ENCODE measurements around the gene ERCC2. TPM values are rescaled to one million over a fixed set of nuclear protein-coding genes. Genes with fewer than 3 reads are reported as not detected.
"Not testable (repeated sequence)": the region's sequence is repeated elsewhere in the genome, so short reads cannot be mapped to it uniquely, and the experiment has no call there.

Gene ERCC2
- polyA plus RNA-seq, 2 donors: 6.1 to 8.8 TPM

GRCh38 chr19:45344621-45345505, 25.5 kb downstream of the ERCC2 start:
- H3K36me3 ChIP-seq (ENCODE audit: control insufficient read depth in 2 of 2, insufficient read depth in 2 of 2, low read length in 1 of 2): peaks cover 0 to 10% of the 10 kb centered on the region in 2 donors
- H3K27ac ChIP-seq (ENCODE audit: low read depth in 2 of 2, low read length in 1 of 2): peak overlapping the region; percentile 77 to 86
- no peaks in the 10 kb centered on the region for H3K27me3 ChIP-seq (ENCODE audit: control insufficient read depth in 1 of 2, insufficient read depth in 2 of 2, low read length in 2 of 2)
- H3K4me3 ChIP-seq (ENCODE audit: low read depth in 1 of 2, low read length in 2 of 2): peak overlapping the region in 1 of 2 donors; percentile 17
- peaks cover 0 to 8% of the 10 kb centered on the region in 2 donors for H3K4me1 ChIP-seq (ENCODE audit: control insufficient read depth in 2 of 2, insufficient read depth in 2 of 2, low read length in 1 of 2)
- H3K9me3 ChIP-seq (ENCODE audit: control insufficient read depth in 2 of 2, insufficient read depth in 1 of 2, low read depth in 1 of 2, low read length in 1 of 2): no peaks in the 10 kb centered on the region
- 30 to 44% methylated on average over 15 of the region's 15 CpGs for WGBS, 2 donors

- H3K9me3 ChIP-seq (ENCODE audit: control insufficient read depth in 2 of 2, insufficient read depth in 1 of 2, low read depth in 1 of 2, low read length in 1 of 2): no peaks in the 10 kb centered on the region
- no peaks in the 10 kb centered on the region for H3K27me3 ChIP-seq (ENCODE audit: control insufficient read depth in 1 of 2, insufficient read depth in 2 of 2, low read length in 2 of 2)
- H3K4me1 ChIP-seq (ENCODE audit: control insufficient read depth in 2 of 2, insufficient read depth in 2 of 2, low read length in 1 of 2): peaks cover 0 to 8% of the 10 kb centered on the region in 2 donors
- no peak overlapping the region for H3K4me3 ChIP-seq (ENCODE audit: low read depth in 1 of 2, low read length in 2 of 2)
- 78 to 80% methylated on average over 13 of the region's 13 CpGs for WGBS, 2 donors
- H3K27ac ChIP-seq (ENCODE audit: low read depth in 2 of 2, low read length in 1 of 2): no peak overlapping the region
- H3K36me3 ChIP-seq (ENCODE audit: control insufficient read depth in 2 of 2, insufficient read depth in 2 of 2, low read length in 1 of 2): peaks cover 0 to 1% of the 10 kb centered on the region in 2 donors
These were observed 27.5 kb downstream of the ERCC2 start for GRCh38 chr19:45342911-45343310.

DNA sequence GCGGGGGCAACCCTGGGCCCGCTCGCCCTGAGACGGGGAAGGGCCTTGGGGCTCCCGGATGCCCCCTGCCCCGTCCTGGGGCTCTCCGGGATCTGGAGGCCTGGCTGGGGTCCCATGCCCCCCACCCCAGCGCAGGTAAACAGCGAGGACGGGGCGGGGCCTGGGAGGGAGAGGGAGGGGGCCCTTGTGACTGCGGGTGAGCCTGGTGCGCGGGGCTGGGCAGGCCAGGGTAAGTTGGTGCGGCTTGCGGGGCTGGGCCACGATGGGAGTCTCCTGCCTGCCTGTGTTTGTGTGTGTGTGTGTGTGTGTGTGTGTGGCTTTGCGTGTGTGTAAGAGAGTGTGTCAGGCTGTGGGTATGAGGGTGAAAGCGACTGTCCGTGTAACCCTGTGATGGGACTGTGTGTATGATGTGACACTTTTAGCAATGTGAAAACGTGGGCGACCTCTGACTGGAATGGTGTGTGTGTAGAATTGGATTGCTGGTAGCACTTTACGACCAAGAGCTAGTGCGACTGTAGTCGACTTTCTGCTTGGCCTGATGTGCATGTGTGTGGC, 29.4 kb downstream of the ERCC2 start:
- 9% methylated on average over 24 to 25 of the region's 25 CpGs for WGBS, 2 donors
- Histone ChIP-seq H3K36me3 (ENCODE audit: control insufficient read depth in 2 of 2, insufficient read depth in 2 of 2, low read length in 1 of 2) (no peaks in the 10 kb centered on the region), H3K4me3 (ENCODE audit: low read depth in 1 of 2, low read length in 2 of 2) (peak overlapping the region; percentile 54 to 57), H3K4me1 (ENCODE audit: control insufficient read depth in 2 of 2, insufficient read depth in 2 of 2, low read length in 1 of 2) (peaks cover 0 to 8% of the 10 kb centered on the region in 2 donors), H3K27ac (ENCODE audit: low read depth in 2 of 2, low read length in 1 of 2) (peak overlapping the region in 1 of 2 donors; percentile 51), H3K27me3 (ENCODE audit: control insufficient read depth in 1 of 2, insufficient read depth in 2 of 2, low read length in 2 of 2) (no peaks in the 10 kb centered on the region), H3K9me3 (ENCODE audit: control insufficient read depth in 2 of 2, insufficient read depth in 1 of 2, low read depth in 1 of 2, low read length in 1 of 2) (no peaks in the 10 kb centered on the region)

GRCh38 chr19:45340232-45340898, 30.0 kb downstream of the ERCC2 start, which contains the start of gene KLC3:
Gene KLC3 (plus strand): TSS chr19:45340750. CDS start chr19:45345542, 4,792 bp downstream.
- no peaks in the 10 kb centered on the region for H3K36me3 ChIP-seq (ENCODE audit: control insufficient read depth in 2 of 2, insufficient read depth in 2 of 2, low read length in 1 of 2)
- H3K9me3 ChIP-seq (ENCODE audit: control insufficient read depth in 2 of 2, insufficient read depth in 1 of 2, low read depth in 1 of 2, low read length in 1 of 2): no peaks in the 10 kb centered on the region
- peak within 1 kb of the TSS in 1 of 2 donors; percentile 51 for H3K27ac ChIP-seq (ENCODE audit: low read depth in 2 of 2, low read length in 1 of 2)
- peaks cover 0 to 5% of the 10 kb centered on the region in 2 donors for H3K4me1 ChIP-seq (ENCODE audit: control insufficient read depth in 2 of 2, insufficient read depth in 2 of 2, low read length in 1 of 2)
- H3K4me3 ChIP-seq (ENCODE audit: low read depth in 1 of 2, low read length in 2 of 2): peak within 1 kb of the TSS; percentile 54 to 57
- H3K27me3 ChIP-seq (ENCODE audit: control insufficient read depth in 1 of 2, insufficient read depth in 2 of 2, low read length in 2 of 2): no peaks in the 10 kb centered on the region
- 11 to 14% methylated on average over 36 to 50 of the region's 50 CpGs for WGBS, 2 donors

- H3K4me3 ChIP-seq (ENCODE audit: low read depth in 1 of 2, low read length in 2 of 2): no peak overlapping the region
- peaks cover 0 to 2% of the 10 kb centered on the region in 2 donors for H3K4me1 ChIP-seq (ENCODE audit: control insufficient read depth in 2 of 2, insufficient read depth in 2 of 2, low read length in 1 of 2)
- no peaks in the 10 kb centered on the region for H3K36me3 ChIP-seq (ENCODE audit: control insufficient read depth in 2 of 2, insufficient read depth in 2 of 2, low read length in 1 of 2)
- no peaks in the 10 kb centered on the region for H3K27me3 ChIP-seq (ENCODE audit: control insufficient read depth in 1 of 2, insufficient read depth in 2 of 2, low read length in 2 of 2)
- no peaks in the 10 kb centered on the region for H3K9me3 ChIP-seq (ENCODE audit: control insufficient read depth in 2 of 2, insufficient read depth in 1 of 2, low read depth in 1 of 2, low read length in 1 of 2)
- H3K27ac ChIP-seq (ENCODE audit: low read depth in 2 of 2, low read length in 1 of 2): no peak overlapping the region
- WGBS, 2 donors: 78 to 87% methylated on average over 6 of the region's 6 CpGs
These were observed 30.7 kb downstream of the ERCC2 start for GRCh38 chr19:45339629-45340028.

DNA sequence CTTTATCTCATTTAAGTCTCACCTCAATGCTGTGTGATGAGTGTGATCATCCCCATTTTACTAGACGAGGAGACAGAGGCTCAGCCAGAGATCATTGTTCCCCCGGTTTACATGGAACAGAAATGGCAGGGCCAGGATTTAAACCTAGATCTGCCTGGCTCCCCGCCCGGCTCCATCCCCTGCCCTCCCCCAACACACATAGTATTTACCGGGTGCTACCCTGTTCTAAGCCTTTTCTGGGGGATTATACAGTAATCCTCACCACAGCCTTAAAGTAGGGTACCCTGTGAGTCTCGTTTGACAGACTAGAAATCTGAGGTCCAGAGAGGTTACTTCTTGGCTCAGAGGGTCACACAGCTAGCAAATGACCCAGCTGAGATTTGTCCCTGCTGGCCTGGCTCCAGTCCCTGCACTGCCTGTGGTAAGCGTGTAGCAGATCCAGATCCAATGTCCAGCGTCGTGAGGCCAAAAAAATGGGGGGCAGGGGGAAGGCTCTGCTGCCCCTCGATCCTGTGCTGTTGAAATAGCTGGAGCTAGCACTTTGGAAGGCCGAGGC, 33.6 kb downstream of the ERCC2 start:
- Histone ChIP-seq H3K36me3 (ENCODE audit: control insufficient read depth in 2 of 2, insufficient read depth in 2 of 2, low read length in 1 of 2) (no peaks in the 10 kb centered on the region), H3K4me1 (ENCODE audit: control insufficient read depth in 2 of 2, insufficient read depth in 2 of 2, low read length in 1 of 2) (no peaks in the 10 kb centered on the region), H3K9me3 (ENCODE audit: control insufficient read depth in 2 of 2, insufficient read depth in 1 of 2, low read depth in 1 of 2, low read length in 1 of 2) (no peaks in the 10 kb centered on the region), H3K27ac (ENCODE audit: low read depth in 2 of 2, low read length in 1 of 2) (no peak overlapping the region), H3K4me3 (ENCODE audit: low read depth in 1 of 2, low read length in 2 of 2) (no peak overlapping the region), H3K27me3 (ENCODE audit: control insufficient read depth in 1 of 2, insufficient read depth in 2 of 2, low read length in 2 of 2) (no peaks in the 10 kb centered on the region)
- WGBS, 2 donors: 64% methylated on average over 11 of the region's 11 CpGs

GRCh38 chr19:45334881-45335280, 35.5 kb downstream of the ERCC2 start:
- H3K4me1 ChIP-seq (ENCODE audit: control insufficient read depth in 2 of 2, insufficient read depth in 2 of 2, low read length in 1 of 2); H3K36me3 ChIP-seq (ENCODE audit: control insufficient read depth in 2 of 2, insufficient read depth in 2 of 2, low read length in 1 of 2); H3K4me3 ChIP-seq (ENCODE audit: low read depth in 1 of 2, low read length in 2 of 2); H3K27ac ChIP-seq (ENCODE audit: low read depth in 2 of 2, low read length in 1 of 2); H3K9me3 ChIP-seq (ENCODE audit: control insufficient read depth in 2 of 2, insufficient read depth in 1 of 2, low read depth in 1 of 2, low read length in 1 of 2); H3K27me3 ChIP-seq (ENCODE audit: control insufficient read depth in 1 of 2, insufficient read depth in 2 of 2, low read length in 2 of 2): not testable (repeated sequence)
- 90 to 91% methylated on average over 4 of the region's 4 CpGs for WGBS, 2 donors

DNA sequence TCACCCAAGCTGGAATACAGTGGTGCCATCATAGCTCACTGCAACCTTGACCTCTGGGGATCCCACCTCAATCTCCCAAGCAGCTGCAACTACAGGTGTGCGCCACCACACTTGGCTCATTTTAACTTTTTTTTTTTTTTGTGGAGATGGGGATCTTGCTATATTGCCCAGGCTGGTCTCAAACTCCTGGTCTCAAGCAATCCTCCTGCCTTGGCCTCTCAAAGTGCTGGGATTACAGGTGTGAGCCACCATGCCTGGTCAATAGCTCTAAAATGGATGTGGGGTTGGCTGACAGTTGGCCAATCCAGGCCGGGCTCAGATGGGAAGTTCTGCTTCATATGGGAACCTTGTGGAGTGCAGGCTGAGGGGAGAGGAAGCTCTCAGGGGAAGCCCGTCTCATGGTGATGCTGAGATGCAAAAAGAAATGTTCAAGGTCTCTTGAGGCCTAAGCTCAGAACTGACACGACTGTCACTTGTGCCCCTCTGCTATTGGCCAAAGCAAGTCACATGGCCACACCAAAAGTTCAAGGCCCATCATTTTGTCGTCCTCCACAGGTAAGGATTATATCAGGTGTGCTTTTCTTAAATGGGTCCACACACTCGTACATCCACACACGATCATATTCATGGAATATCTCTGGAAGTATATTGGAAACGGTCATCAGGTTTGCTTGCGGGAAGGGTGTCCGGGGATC, 36.6 kb downstream of the ERCC2 start:
- Histone ChIP-seq H3K27ac (ENCODE audit: low read depth in 2 of 2, low read length in 1 of 2) (no peak overlapping the region), H3K27me3 (ENCODE audit: control insufficient read depth in 1 of 2, insufficient read depth in 2 of 2, low read length in 2 of 2) (no peaks in the 10 kb centered on the region), H3K4me3 (ENCODE audit: low read depth in 1 of 2, low read length in 2 of 2) (no peak overlapping the region), H3K4me1 (ENCODE audit: control insufficient read depth in 2 of 2, insufficient read depth in 2 of 2, low read length in 1 of 2) (no peaks in the 10 kb centered on the region), H3K9me3 (ENCODE audit: control insufficient read depth in 2 of 2, insufficient read depth in 1 of 2, low read depth in 1 of 2, low read length in 1 of 2) (no peaks in the 10 kb centered on the region), H3K36me3 (ENCODE audit: control insufficient read depth in 2 of 2, insufficient read depth in 2 of 2, low read length in 1 of 2) (no peaks in the 10 kb centered on the region)
- WGBS, 2 donors: 81 to 83% methylated on average over 10 of the region's 10 CpGs

DNA sequence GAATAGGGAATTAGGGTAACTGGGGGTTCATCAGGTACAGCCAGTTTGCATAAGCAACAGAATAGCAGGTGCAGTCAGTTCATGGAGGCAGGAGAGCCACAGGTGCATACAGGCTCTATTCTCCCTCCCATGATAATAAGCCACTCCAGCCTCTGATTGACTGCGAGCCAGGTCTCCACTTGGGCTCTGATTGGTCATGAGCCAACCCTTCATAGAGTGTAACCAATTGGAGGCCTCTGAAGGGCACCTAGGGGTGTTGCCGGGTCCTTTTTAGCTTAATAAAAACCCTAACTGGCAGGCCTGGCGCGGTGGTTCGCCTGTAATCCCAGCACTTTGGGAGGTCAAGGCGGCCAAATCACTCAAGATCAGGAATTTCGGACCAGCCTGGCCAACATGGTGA, 39.0 kb downstream of the ERCC2 start:
- 85 to 86% methylated on average over 7 of the region's 7 CpGs for WGBS, 2 donors
- H3K9me3 ChIP-seq (ENCODE audit: control insufficient read depth in 2 of 2, insufficient read depth in 1 of 2, low read depth in 1 of 2, low read length in 1 of 2): no peaks in the 10 kb centered on the region

More for the DNA sequence above, 39.0 kb downstream of the ERCC2 start:
- Histone ChIP-seq H3K27ac (ENCODE audit: low read depth in 2 of 2, low read length in 1 of 2) (no peak overlapping the region), H3K36me3 (ENCODE audit: control insufficient read depth in 2 of 2, insufficient read depth in 2 of 2, low read length in 1 of 2) (no peaks in the 10 kb centered on the region), H3K4me1 (ENCODE audit: control insufficient read depth in 2 of 2, insufficient read depth in 2 of 2, low read length in 1 of 2) (peaks cover 0 to under 1% of the 10 kb centered on the region in 2 donors), H3K4me3 (ENCODE audit: low read depth in 1 of 2, low read length in 2 of 2) (no peak overlapping the region), H3K27me3 (ENCODE audit: control insufficient read depth in 1 of 2, insufficient read depth in 2 of 2, low read length in 2 of 2) (no peaks in the 10 kb centered on the region)

Data from esophagus (tissue), 2 donors.